Measurements from ENCODE around the gene CBL. TPM values are rescaled to one million over a fixed set of nuclear protein-coding genes. Genes with fewer than 3 reads are reported as not detected.
"Not testable (repeated sequence)": the region's sequence is repeated elsewhere in the genome, so short reads cannot be mapped to it uniquely, and the experiment has no call there.

The CBL gene
- total RNA-seq, 2 donors from 2014 or later = 45.4 to 52.7 TPM

DNA sequence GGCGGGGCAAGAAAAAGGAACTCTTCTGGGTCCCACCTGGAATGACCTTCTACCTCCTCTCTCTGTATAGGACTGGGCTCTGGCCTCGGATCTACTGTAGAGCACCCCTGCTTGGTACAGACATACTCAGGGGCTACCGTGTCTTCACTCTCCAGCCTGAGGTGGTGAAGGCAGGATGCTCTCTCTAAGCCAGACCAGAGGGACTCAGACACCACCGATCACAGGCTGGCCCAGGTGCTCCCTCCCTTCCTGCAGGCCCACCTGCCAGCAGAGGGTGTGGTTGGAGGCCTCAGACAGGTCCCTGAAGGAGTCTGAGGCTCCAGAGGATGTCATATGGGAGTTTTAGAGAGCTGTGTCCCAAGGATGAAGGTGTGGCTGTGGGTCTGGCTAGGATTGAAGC, 16.7 kb upstream of the CBL start:
- DNase-seq (no peak), ATAC-seq (replicated peaks in 1 of 2) (no peak)
- no peaks in the 10 kb centered on the region for H3K27me3 Mint-ChIP-seq (ENCODE audit: low read depth)
- peaks cover 0 to under 1% of the 10 kb centered on the region in 2 donors for H3K36me3 Mint-ChIP-seq (ENCODE audit: insufficient read depth in 2 of 2)
- no peaks in the 10 kb centered on the region for H3K4me1 Mint-ChIP-seq (ENCODE audit: low read depth)
- H3K4me3 Mint-ChIP-seq = no peak overlapping the region
- no peak overlapping the region for H3K27ac Mint-ChIP-seq
- H3K9me3 Mint-ChIP-seq = no peaks in the 10 kb centered on the region

DNA sequence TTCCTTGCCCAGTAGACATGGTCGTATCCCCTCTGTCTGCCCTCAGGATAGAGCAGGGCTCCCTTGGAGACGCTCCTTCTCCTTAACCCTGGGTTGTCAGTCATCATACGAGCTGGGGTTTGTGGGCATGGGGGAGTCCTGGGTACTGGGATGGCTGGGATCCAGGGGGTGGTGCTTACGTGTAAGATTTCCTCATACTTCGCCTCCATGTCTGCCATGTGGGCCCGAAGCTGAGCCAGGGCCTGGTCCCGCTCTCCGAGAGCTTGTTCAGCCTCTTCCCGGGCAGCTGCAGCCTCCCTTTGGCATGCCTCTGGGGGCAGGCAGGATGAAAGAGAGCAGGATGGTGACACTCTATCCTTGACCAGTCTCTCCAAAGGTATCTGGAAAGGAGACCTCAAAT, 15.6 kb upstream of the CBL start:
- ATAC-seq (replicated peaks in 1 of 2) = no peak
- H3K4me1 Mint-ChIP-seq (ENCODE audit: low read depth) = no peaks in the 10 kb centered on the region
- H3K27ac Mint-ChIP-seq = no peak overlapping the region

DNA sequence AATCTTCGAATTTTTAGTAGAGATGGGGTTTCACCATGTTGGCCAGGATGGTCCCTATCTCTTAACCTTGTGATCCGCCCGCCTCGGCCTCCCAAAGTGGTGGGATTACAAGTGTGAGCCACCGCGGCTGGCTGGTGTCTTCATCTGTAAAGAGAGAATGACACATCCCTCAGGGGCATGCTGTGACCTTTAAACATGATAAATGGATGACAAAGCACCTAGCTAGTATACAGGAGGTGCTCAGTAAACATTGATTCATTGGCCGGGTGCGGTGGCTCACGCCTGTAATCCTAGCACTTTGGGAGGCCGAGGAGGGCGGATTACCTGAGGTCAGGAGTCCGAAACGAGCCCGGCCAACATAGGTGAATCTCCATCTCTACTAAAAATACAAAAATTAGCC, 14.9 kb upstream of the CBL start:
- H3K4me1 Mint-ChIP-seq (ENCODE audit: low read depth); H3K27ac Mint-ChIP-seq; DNase-seq; H3K9me3 Mint-ChIP-seq; H3K4me3 Mint-ChIP-seq; ATAC-seq (replicated peaks in 1 of 2); H3K36me3 Mint-ChIP-seq (ENCODE audit: insufficient read depth in 2 of 2); H3K27me3 Mint-ChIP-seq (ENCODE audit: low read depth): not testable (repeated sequence)

More for the DNA sequence above, 15.6 kb upstream of the CBL start:
- Mint-ChIP-seq H3K36me3 (ENCODE audit: insufficient read depth in 2 of 2) (no peaks in the 10 kb centered on the region), H3K9me3 (no peaks in the 10 kb centered on the region), H3K4me3 (no peak overlapping the region), H3K27me3 (ENCODE audit: low read depth) (no peaks in the 10 kb centered on the region)
- DNase-seq = no peak

DNA sequence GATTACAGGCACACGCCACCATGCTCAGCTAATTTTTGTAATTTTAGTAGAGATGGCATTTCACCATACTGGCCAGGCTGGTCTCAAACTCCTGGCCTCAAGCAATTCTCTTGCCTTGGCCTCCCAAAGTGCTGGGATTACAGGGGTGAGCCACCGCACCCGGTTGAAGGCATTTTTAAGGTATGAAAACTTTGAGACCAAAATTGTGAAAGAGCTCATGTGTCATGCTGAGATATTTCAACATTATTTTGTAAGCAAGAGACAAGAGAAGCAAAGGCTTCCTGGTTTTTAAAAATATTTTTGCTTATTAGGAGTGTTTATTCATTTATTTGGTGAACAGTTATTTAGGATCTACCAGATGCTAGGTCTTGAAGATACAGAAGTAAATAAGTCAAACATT, 14.0 kb upstream of the CBL start:
- Mint-ChIP-seq H3K4me1 (ENCODE audit: low read depth) (peaks cover 6% of the 10 kb centered on the region), H3K27ac (no peak overlapping the region), H3K9me3 (no peaks in the 10 kb centered on the region), H3K36me3 (ENCODE audit: insufficient read depth in 2 of 2) (no peaks in the 10 kb centered on the region), H3K4me3 (no peak overlapping the region), H3K27me3 (ENCODE audit: low read depth) (no peaks in the 10 kb centered on the region)
- DNase-seq (no peak), ATAC-seq (replicated peaks in 1 of 2) (no peak)

DNA sequence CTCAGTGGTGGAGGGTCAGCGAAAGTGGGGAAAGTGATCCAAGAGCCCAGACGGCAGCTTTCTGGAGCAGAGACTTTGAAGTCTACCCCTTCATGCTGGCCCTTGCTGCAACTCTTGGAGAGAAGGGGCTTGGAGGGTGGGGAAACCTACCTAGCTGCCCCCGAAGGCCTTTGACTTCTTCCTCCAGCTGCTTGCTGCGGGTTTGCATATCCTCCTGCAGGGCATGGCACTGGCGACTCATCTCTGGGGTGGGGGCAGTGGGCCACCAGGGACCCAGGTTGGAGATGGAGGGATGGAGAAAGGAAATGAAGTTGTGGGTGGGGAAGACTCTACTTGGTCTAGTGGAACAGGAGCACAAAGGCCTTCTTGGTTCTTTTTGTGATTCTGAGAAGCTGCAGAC, 13.1 kb upstream of the CBL start:
- no peaks in the 10 kb centered on the region for H3K9me3 Mint-ChIP-seq
- H3K4me1 Mint-ChIP-seq (ENCODE audit: low read depth) = peaks cover 10% of the 10 kb centered on the region
- H3K4me3 Mint-ChIP-seq = no peak overlapping the region
- DNase-seq = no peak
- no peaks in the 10 kb centered on the region for H3K27me3 Mint-ChIP-seq (ENCODE audit: low read depth)
- ATAC-seq (replicated peaks in 1 of 2) = no peak
- H3K27ac Mint-ChIP-seq = no peak overlapping the region
- H3K36me3 Mint-ChIP-seq (ENCODE audit: insufficient read depth in 2 of 2) = no peaks in the 10 kb centered on the region

DNA sequence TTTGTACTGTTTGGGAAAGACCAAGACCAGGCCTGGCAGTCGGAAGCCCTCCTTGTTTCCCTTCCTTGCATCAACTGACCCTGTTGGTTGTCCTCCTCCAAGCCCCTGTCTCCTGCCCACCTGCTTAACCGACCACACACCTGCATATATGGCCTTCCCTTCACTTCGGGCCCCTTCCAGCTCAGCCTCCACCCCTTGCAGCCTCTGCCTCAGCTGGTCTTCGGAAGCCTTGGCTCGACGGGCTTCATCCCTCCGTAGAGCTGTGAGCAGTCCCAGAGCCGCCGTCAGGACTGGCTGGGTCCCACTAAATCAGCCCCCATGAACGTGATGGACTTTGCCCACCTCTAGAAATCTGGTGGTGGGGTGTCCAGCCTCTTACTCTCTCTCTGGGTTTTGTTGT, 12.5 kb upstream of the CBL start:
- H3K9me3 Mint-ChIP-seq = no peaks in the 10 kb centered on the region
- H3K4me3 Mint-ChIP-seq = no peak overlapping the region
- H3K36me3 Mint-ChIP-seq (ENCODE audit: insufficient read depth in 2 of 2) = no peaks in the 10 kb centered on the region
- peaks cover 10% of the 10 kb centered on the region for H3K4me1 Mint-ChIP-seq (ENCODE audit: low read depth)
- DNase-seq (no peak), ATAC-seq (replicated peaks in 1 of 2) (no peak)
- no peak overlapping the region for H3K27ac Mint-ChIP-seq
- no peaks in the 10 kb centered on the region for H3K27me3 Mint-ChIP-seq (ENCODE audit: low read depth)

DNA sequence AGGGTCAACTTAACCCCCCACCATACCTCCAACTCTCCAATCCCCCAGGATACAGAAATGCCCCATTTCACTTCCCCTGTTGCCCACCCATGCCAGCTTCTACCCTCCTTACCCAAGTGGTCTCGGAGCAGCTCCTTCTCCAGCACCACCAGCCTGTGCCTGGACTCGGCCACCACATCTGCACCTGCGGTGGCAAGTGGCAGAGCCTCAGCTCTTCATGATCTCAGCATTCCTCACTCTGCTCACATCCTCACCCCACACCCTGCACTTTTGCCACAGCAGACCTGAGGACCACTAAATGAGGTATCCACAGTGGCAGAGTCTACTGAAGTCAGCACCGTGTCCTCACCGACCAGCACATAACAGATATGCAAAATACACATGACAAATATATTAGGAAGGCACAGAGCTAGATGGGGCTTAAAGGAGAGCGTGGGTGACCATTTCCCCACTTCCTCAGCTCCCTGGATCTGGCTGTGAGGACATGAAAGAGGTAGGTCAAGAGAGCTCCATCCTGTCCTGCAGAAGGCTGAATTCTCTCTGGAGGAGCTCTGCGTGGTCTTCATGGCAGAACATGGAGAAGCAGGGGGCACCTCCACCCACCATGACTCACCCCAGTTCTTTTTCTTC, 11.2 kb upstream of the CBL start:
- ATAC-seq (replicated peaks in 1 of 2) (no peak), DNase-seq (no peak)
- no peak overlapping the region for H3K4me3 Mint-ChIP-seq
- no peaks in the 10 kb centered on the region for H3K27me3 Mint-ChIP-seq (ENCODE audit: low read depth)
- H3K9me3 Mint-ChIP-seq = no peaks in the 10 kb centered on the region
- H3K4me1 Mint-ChIP-seq (ENCODE audit: low read depth) = peaks cover 10% of the 10 kb centered on the region
- no peaks in the 10 kb centered on the region for H3K36me3 Mint-ChIP-seq (ENCODE audit: insufficient read depth in 2 of 2)
- no peak overlapping the region for H3K27ac Mint-ChIP-seq

DNA sequence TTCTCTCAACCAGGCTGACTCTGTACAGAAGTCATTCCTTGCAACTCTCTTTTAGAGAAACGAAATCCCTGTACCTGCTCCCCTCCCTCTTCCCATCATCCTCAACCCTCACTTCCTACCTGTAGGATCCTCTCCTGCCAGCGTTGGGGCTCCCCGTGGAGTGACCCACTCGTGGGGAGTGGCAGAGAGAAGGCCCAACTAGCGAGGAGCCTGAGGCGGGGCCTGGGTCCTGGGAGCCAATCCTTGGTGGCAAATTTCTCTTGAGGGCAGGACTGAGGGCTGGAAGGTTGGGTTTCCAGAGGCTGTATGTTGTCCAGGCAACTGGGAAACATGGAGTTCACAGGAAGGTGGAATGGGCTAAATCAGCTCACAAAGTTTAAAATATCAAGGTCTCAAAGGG, 10.5 kb upstream of the CBL start:
- no peak overlapping the region for H3K4me3 Mint-ChIP-seq
- H3K36me3 Mint-ChIP-seq (ENCODE audit: insufficient read depth in 2 of 2) = no peaks in the 10 kb centered on the region
- peaks cover 10% of the 10 kb centered on the region for H3K4me1 Mint-ChIP-seq (ENCODE audit: low read depth)
- H3K27me3 Mint-ChIP-seq (ENCODE audit: low read depth) = no peaks in the 10 kb centered on the region
- ATAC-seq (replicated peaks in 1 of 2) (no peak), DNase-seq (no peak)
- no peaks in the 10 kb centered on the region for H3K9me3 Mint-ChIP-seq
- H3K27ac Mint-ChIP-seq = no peak overlapping the region

DNA sequence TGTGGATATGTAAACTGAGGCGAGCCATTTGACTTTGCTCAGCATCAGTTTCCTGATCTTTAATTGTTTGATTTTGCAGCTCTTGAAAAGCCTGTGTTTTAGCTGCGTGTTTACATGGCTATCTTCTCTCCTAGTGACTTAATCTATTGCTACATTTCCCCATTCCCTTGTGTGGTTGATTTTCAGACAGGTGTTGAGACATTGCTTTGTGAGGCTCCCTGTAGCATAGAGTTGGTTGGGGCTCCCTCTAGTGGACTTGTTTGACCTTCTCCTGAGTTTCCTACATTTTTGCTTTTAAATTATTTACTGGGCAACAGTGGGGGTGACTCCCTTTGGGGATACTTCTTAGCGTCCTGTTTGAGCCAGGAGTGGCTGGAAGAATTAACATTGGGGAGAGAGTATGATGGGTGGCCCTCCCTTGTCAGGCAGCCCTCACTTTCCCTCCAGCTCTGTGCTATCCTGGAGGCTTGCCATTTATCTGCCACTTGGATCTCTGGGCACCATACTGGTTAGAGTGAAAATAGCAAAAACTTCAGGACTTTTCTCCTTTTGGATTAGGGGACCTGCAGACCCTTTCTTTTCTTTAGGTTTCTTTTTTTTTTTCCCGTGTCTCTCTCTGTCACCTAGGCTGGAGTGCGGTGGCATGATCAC, 9.2 kb upstream of the CBL start:
- Mint-ChIP-seq H3K9me3 (no peaks in the 10 kb centered on the region), H3K36me3 (ENCODE audit: insufficient read depth in 2 of 2) (no peaks in the 10 kb centered on the region), H3K27ac (no peak overlapping the region), H3K27me3 (ENCODE audit: low read depth) (no peaks in the 10 kb centered on the region), H3K4me1 (ENCODE audit: low read depth) (peaks cover 10% of the 10 kb centered on the region), H3K4me3 (no peak overlapping the region)
- ATAC-seq (replicated peaks in 1 of 2) (peak; percentile 91 to 97), DNase-seq (peak; percentile 66 to 77)

DNA sequence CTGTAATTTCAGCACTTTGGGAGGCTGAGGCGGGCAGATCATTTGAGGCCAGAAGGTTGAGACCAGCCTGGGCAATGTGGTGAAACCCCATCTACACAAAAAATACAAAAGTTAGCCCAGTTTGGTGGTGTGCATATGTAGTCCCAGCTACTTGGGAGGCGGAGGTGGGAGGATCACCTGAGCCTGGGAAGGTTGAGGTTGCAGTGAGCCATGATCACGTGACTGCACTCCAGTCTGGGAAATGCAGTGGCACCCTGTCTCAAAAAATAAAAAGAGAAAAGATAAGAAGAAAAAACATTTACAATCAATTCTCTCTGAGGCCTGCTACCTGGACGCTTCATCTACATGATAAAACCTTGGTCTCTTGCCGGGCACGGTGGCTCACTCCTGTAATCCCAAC, 7.2 kb upstream of the CBL start:
- H3K27ac Mint-ChIP-seq = no peak overlapping the region
- no peak for ATAC-seq (replicated peaks in 1 of 2)

DNA sequence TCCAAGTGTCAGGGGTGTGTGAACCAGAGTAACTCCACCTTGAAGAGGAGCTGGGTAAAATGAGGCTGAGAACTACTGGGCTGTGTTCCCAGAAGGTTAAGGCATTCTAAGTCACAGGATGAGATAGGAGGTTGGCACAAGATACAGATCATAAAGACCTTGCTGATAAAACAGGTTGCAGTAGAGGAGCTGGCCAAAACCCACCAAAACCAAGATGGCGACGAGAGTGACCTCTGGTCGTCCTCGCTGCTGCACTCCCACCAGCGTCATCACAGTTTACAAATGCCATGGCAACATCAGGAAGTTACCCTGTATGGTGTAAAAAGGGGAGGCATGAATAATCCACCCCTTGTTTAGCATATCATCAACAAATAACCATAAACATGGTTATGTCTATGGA, 4.9 kb upstream of the CBL start:
- H3K4me1 Mint-ChIP-seq (ENCODE audit: low read depth) = peaks cover 24% of the 10 kb centered on the region
- H3K27me3 Mint-ChIP-seq (ENCODE audit: low read depth); H3K27ac Mint-ChIP-seq; ATAC-seq (replicated peaks in 1 of 2); H3K9me3 Mint-ChIP-seq; H3K4me3 Mint-ChIP-seq; DNase-seq; H3K36me3 Mint-ChIP-seq (ENCODE audit: insufficient read depth in 2 of 2): not testable (repeated sequence)

More for the DNA sequence above, 7.2 kb upstream of the CBL start:
- H3K4me3 Mint-ChIP-seq = no peak overlapping the region
- H3K9me3 Mint-ChIP-seq = no peaks in the 10 kb centered on the region
- H3K4me1 Mint-ChIP-seq (ENCODE audit: low read depth) = peaks cover 10% of the 10 kb centered on the region
- H3K27me3 Mint-ChIP-seq (ENCODE audit: low read depth) = no peaks in the 10 kb centered on the region
- no peak for DNase-seq
- H3K36me3 Mint-ChIP-seq (ENCODE audit: insufficient read depth in 2 of 2) = no peaks in the 10 kb centered on the region

DNA sequence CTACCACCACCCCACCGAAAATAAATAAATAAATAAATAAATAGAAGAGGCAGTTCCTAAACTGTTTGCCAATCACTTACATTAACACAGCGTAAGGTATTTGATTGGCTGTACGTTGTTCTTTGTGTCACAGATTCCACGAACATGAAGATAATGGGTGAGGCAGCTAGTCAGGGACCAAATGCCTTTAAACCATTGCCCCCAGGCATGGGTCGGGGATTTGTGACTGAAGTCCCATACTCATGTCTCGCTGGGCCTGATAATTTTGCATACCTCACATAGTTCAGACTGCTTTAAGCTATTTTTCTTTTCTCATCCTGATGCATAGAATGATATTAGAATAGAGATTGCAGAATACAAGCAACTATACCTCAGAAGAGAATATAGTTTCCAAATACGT, 3.6 kb upstream of the CBL start:
- H3K4me3 Mint-ChIP-seq = no peak overlapping the region
- no peaks in the 10 kb centered on the region for H3K27me3 Mint-ChIP-seq (ENCODE audit: low read depth)
- H3K4me1 Mint-ChIP-seq (ENCODE audit: low read depth) = peaks cover 20% of the 10 kb centered on the region
- H3K36me3 Mint-ChIP-seq (ENCODE audit: insufficient read depth in 2 of 2) = peaks cover 3 to 5% of the 10 kb centered on the region in 2 donors
- DNase-seq (no peak), ATAC-seq (replicated peaks in 1 of 2) (no peak)
- H3K9me3 Mint-ChIP-seq = no peaks in the 10 kb centered on the region
- no peak overlapping the region for H3K27ac Mint-ChIP-seq

DNA sequence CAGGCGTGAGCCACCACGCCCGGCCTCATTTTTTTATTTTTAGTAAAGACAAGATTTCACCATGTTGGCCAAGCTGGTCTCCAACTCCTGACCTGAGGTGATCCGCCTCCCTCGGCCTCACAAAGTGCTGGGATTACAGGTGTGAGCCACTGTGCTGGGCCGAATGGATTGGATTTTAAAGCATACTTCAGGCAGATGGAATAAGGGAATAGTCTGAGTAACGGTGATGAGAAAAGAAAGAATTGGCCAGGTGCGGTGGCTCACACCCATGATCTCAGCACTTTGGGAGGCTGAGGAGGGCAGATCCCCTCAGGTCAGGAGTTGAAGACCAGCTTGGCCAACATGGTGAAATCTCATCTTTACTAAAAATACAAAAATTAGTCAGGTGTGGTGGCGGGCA, 2.1 kb upstream of the CBL start:
- Mint-ChIP-seq H3K4me3 (no peak overlapping the region), H3K36me3 (ENCODE audit: insufficient read depth in 2 of 2) (peaks cover 5% of the 10 kb centered on the region in 2 donors), H3K4me1 (ENCODE audit: low read depth) (peaks cover 29% of the 10 kb centered on the region), H3K9me3 (no peaks in the 10 kb centered on the region), H3K27ac (no peak overlapping the region), H3K27me3 (ENCODE audit: low read depth) (no peaks in the 10 kb centered on the region)
- ATAC-seq (replicated peaks in 1 of 2) (no peak), DNase-seq (no peak)

DNA sequence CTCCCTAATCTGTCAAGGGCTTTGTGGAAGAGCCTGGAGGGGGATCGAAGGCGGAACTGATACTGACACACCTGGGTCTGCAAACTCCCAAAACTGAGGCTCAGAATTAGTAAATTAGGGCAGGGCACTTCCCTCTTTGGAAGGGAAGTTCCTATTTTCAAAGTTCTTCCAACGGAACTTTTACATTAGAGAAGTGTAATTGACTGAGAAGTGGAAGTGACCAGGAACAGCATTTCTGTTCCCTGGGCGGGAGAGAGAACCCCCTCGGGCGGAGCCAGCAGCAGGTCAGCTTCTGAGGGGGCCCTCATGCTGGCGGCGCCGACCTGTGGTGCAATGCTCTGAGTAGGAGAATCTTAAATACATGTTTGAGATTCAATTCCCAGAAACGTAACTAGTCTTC, 1.1 kb upstream of the CBL start:
- Mint-ChIP-seq H3K4me1 (ENCODE audit: low read depth) (peaks cover 39% of the 10 kb centered on the region), H3K36me3 (ENCODE audit: insufficient read depth in 2 of 2) (peaks cover 5% of the 10 kb centered on the region in 2 donors), H3K27me3 (ENCODE audit: low read depth) (no peaks in the 10 kb centered on the region), H3K27ac (peak overlapping the region; percentile 73), H3K4me3 (peak overlapping the region; percentile 98 to 99), H3K9me3 (no peaks in the 10 kb centered on the region)
- ATAC-seq (replicated peaks in 1 of 2) (no peak), DNase-seq (no peak)
